Astrocyte (in vitro differentiated cells and primary cell): ENCODE results near the gene KXD1.

Experiments
- EZH2 ChIP-seq: IDR thresholded peaks from 2 replicates; pipeline ENCODE4 v1.6.1; 2012; ENCODE audit warnings: mild to moderate bottlenecking, low read length, inconsistent platforms; ENCODE audit not compliant: insufficient read depth
- TF ChIP-seq, protein P1 (sequence below): IDR thresholded peaks from 2 replicates; pipeline ENCODE4 v1.5.1; 2011; ENCODE audit warnings: low read depth, mild to moderate bottlenecking, inconsistent platforms, low read length, moderate library complexity; ENCODE audit not compliant: insufficient read depth

GRCh38 chr19:18587962-18588610 lies 30.4 kb downstream of the KXD1 start:
- TF ChIP-seq, protein P1, sequence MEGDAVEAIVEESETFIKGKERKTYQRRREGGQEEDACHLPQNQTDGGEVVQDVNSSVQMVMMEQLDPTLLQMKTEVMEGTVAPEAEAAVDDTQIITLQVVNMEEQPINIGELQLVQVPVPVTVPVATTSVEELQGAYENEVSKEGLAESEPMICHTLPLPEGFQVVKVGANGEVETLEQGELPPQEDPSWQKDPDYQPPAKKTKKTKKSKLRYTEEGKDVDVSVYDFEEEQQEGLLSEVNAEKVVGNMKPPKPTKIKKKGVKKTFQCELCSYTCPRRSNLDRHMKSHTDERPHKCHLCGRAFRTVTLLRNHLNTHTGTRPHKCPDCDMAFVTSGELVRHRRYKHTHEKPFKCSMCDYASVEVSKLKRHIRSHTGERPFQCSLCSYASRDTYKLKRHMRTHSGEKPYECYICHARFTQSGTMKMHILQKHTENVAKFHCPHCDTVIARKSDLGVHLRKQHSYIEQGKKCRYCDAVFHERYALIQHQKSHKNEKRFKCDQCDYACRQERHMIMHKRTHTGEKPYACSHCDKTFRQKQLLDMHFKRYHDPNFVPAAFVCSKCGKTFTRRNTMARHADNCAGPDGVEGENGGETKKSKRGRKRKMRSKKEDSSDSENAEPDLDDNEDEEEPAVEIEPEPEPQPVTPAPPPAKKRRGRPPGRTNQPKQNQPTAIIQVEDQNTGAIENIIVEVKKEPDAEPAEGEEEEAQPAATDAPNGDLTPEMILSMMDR, result no peak
- no peak for TF ChIP-seq EZH2
